HL-60 (cell line): ENCODE results near the gene OTOP3.

Experiments used
- DNase-seq, 2 experiments: peaks; one replicate each; pipeline ENCODE4 v3.0.0-alpha.2; 2010 to 2020; ENCODE audit warnings: low read depth in 1 of 2, low spot score in 1 of 2
- H3K27ac ChIP-seq: fragments of 250-450 bp; sonication (Bioruptor Pico); replicated peaks from 2 replicates; pipeline ENCODE4 v1.5.1; 2020; ENCODE audit warnings: mild to moderate bottlenecking, moderate library complexity
- H3K27me3 ChIP-seq: fragments of 250-450 bp; sonication (Bioruptor Pico); 2 replicates; pipeline ENCODE4 v1.5.1; 2021; ENCODE audit warnings: mild to moderate bottlenecking, moderate library complexity; ENCODE audit not compliant: insufficient read depth, poor library complexity, severe bottlenecking
- H3K4me3 ChIP-seq: replicated peaks from 2 replicates; pipeline ENCODE4 v1.5.1; 2011; ENCODE audit warnings: mild to moderate bottlenecking, control low read depth, low read length; ENCODE audit not compliant: insufficient read depth
- GABPA ChIP-seq: IDR thresholded peaks from 2 replicates; pipeline ENCODE4 v1.6.1; 2012; ENCODE audit warnings: low read depth
- POLR2AphosphoS5 ChIP-seq: IDR thresholded peaks from 2 replicates; pipeline ENCODE4 v1.6.1; 2012; ENCODE audit warnings: low read depth
- SPI1 ChIP-seq: IDR thresholded peaks from 2 replicates; pipeline ENCODE4 v1.6.1; 2012; ENCODE audit warnings: low read depth, mild to moderate bottlenecking, borderline replicate concordance
- TF ChIP-seq, protein P1 (sequence below): IDR thresholded peaks from one replicate; pipeline ENCODE4 v1.5.1; 2011; ENCODE audit warnings: low read length, control low read depth, inconsistent platforms; ENCODE audit not compliant: insufficient read depth
- TF ChIP-seq, protein P2 (sequence below): IDR thresholded peaks from 2 replicates; pipeline ENCODE4 v1.6.1; 2012; ENCODE audit warnings: low read depth; ENCODE audit not compliant: insufficient replicate concordance

The OTOP3 gene

DNA sequence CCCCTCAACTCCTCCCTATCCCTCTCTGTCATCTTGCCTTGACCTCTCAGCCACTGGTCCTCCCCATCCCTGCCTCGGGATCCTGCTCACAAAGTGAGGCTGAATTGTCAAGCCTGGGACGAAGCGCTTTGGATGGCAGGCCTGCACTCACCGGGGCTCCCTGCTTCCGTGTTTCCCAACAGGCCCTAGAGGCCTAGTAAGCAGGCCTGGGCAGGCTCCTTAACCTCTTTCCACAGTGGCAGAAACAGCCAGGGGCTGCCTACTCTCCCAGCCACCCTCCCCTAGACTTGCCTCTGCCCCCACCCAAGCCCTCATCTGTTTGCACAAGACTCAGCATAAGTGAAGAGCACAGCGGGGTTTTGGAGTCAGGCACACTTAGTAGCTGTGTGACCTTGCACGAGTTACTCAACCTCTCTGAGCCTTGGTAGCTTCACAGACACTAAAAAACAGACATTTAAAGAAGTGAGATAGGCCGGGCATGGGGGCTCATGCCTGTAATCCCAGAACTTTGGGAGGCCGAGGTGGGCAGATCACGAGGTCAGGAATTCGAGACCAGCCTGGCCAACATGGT, 37.2 kb upstream of the OTOP3 start:
- TF ChIP-seq, protein P1, sequence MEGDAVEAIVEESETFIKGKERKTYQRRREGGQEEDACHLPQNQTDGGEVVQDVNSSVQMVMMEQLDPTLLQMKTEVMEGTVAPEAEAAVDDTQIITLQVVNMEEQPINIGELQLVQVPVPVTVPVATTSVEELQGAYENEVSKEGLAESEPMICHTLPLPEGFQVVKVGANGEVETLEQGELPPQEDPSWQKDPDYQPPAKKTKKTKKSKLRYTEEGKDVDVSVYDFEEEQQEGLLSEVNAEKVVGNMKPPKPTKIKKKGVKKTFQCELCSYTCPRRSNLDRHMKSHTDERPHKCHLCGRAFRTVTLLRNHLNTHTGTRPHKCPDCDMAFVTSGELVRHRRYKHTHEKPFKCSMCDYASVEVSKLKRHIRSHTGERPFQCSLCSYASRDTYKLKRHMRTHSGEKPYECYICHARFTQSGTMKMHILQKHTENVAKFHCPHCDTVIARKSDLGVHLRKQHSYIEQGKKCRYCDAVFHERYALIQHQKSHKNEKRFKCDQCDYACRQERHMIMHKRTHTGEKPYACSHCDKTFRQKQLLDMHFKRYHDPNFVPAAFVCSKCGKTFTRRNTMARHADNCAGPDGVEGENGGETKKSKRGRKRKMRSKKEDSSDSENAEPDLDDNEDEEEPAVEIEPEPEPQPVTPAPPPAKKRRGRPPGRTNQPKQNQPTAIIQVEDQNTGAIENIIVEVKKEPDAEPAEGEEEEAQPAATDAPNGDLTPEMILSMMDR: no peak
- TF ChIP-seq SPI1 (no peak), POLR2AphosphoS5 (no peak), GABPA (no peak)
- TF ChIP-seq, protein P2, sequence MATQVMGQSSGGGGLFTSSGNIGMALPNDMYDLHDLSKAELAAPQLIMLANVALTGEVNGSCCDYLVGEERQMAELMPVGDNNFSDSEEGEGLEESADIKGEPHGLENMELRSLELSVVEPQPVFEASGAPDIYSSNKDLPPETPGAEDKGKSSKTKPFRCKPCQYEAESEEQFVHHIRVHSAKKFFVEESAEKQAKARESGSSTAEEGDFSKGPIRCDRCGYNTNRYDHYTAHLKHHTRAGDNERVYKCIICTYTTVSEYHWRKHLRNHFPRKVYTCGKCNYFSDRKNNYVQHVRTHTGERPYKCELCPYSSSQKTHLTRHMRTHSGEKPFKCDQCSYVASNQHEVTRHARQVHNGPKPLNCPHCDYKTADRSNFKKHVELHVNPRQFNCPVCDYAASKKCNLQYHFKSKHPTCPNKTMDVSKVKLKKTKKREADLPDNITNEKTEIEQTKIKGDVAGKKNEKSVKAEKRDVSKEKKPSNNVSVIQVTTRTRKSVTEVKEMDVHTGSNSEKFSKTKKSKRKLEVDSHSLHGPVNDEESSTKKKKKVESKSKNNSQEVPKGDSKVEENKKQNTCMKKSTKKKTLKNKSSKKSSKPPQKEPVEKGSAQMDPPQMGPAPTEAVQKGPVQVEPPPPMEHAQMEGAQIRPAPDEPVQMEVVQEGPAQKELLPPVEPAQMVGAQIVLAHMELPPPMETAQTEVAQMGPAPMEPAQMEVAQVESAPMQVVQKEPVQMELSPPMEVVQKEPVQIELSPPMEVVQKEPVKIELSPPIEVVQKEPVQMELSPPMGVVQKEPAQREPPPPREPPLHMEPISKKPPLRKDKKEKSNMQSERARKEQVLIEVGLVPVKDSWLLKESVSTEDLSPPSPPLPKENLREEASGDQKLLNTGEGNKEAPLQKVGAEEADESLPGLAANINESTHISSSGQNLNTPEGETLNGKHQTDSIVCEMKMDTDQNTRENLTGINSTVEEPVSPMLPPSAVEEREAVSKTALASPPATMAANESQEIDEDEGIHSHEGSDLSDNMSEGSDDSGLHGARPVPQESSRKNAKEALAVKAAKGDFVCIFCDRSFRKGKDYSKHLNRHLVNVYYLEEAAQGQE: no peak
- H3K4me3 ChIP-seq: no peak overlapping the region
- no peak overlapping the region for H3K27ac ChIP-seq
- peaks cover 21% of the 10 kb centered on the region for H3K27me3 ChIP-seq
- DNase-seq: no peak

DNA sequence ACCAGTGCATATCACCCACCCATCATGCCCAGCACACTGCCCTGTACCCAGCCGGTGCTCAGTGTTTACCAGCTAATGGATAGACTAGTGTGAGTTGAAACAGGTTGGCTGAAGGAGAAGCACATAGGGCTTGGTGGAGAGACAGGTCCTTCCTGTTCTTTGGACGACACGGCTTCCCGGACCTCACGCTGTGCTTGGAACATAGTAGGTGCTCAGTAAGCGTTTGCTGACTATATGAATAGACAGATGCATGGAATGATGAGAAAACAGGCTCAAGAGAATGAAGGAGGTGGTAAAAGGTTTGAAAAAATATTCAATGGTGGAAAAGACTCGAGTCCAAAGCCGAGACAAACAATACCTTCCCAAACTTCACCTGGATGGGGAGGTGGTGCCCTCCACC, 35.5 kb upstream of the OTOP3 start:
- Histone ChIP-seq H3K27ac (no peak overlapping the region), H3K4me3 (no peak overlapping the region), H3K27me3 (peaks cover 6% of the 10 kb centered on the region)
- no peak for DNase-seq
- TF ChIP-seq SPI1 (no peak), POLR2AphosphoS5 (no peak), GABPA (no peak)
- TF ChIP-seq, protein P2: no peak
- TF ChIP-seq, protein P1: no peak

DNA sequence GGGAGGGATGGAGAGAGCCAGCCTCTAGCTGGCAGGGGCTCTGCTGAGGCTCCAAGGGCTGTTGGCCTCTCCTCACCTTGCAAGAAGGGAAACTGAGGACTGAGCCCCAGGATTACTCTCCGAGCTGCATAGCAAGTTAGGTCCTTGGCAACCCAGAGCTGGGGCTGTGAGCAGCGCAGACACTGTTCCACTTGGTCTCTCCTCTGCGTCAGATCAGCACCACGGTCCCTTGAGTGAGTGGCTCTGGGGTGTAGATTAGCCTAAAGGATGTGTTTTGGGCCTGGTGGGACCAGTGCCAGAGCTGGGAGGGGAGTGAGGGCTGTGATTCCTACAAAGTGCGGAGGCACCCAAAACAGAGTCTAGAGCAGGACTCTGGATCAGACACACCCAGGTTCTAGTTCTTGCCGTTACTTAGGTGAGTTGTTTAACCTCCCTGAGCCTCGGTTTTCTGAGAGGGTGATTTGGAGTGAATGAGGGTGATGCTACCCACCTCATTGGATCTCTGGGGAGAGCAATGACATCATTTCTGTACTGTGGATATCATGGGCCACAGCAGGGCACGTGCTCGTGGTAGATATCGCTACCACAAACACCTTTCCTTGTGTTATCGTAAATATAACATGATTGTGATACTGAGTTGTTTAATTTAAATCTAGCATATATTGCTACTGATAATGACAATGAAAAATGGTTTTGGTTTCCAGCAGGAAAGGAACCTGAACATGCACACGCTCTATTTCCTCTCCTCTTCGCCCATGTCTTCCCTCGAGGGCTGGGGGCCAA, 34.2 kb upstream of the OTOP3 start:
- Histone ChIP-seq H3K4me3 (no peak overlapping the region), H3K27ac (no peak overlapping the region), H3K27me3 (peaks cover 6% of the 10 kb centered on the region)
- TF ChIP-seq POLR2AphosphoS5 (no peak), SPI1 (no peak), GABPA (no peak)
- TF ChIP-seq, protein P1: no peak
- TF ChIP-seq, protein P2: no peak
- DNase-seq: no peak
